ENCODE results near the gene RHOU.
"Not testable (repeated sequence)": the region's sequence is repeated elsewhere in the genome, so short reads cannot be mapped to it uniquely, and the experiment has no call there.

The RHOU gene

DNA sequence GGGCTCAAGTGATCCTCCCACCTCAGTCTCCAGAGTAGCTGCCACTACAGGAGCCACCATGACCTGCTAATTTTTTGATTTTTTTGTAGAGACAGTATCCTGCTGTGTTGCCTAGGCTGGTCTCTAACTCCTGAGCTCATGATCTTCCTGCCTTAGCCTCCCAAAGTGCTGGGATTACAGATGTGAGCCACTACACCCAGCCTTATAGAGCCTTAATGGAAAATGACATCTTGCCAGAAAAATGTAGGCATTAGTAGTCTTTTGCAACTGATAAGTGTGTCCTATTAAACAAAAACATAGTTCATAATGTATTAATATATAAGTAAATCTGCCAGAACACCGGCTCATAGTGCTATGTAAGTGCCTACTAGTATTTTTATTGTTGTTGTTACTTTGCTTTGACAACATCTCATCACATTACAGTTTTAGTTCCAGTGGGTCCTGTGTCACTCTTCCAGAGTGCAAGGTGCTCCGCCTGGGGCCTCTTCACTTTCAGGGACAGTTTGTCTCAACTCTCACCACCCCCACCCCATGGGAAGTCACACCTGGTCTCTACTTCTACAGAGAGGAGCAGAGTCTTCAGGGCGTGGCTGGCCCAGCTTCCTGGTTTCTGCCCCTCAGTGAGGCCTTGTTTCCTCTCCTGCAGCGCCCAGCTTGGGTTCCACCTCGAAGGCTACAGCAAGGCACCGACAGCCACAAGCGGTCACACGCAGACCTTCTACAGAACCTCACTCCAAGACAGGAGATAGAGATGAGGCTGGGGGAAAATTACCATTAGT lies 30.1 kb downstream of the RHOU start:
- Mint-ChIP-seq H3K4me1 (peaks cover 15% of the 10 kb centered on the region), H3K27ac (peak overlapping the region in 1 of 2 donors; percentile 65), H3K9me3 (no peaks in the 10 kb centered on the region), H3K4me3 (no peak overlapping the region), H3K27me3 (peaks cover 13% of the 10 kb centered on the region)
- DNase-seq (no peak), ATAC-seq (no peak)

- Mint-ChIP-seq H3K4me1 (peaks cover 15% of the 10 kb centered on the region), H3K27ac (no peak overlapping the region), H3K27me3 (peaks cover 13% of the 10 kb centered on the region), H3K4me3 (no peak overlapping the region), H3K9me3 (no peaks in the 10 kb centered on the region)
- DNase-seq, result no peak
- ATAC-seq, result no peak
Measured at GRCh38 chr1:228766788-228767187, 31.5 kb downstream of the RHOU start.

GRCh38 chr1:228767636-228768354 lies 32.5 kb downstream of the RHOU start:
- no peaks in the 10 kb centered on the region for H3K9me3 Mint-ChIP-seq
- ATAC-seq, result no peak
- H3K4me1 Mint-ChIP-seq, result peaks cover 15% of the 10 kb centered on the region
- peak overlapping the region in 1 of 2 donors; percentile 3 for H3K27ac Mint-ChIP-seq
- DNase-seq, result no peak
- H3K27me3 Mint-ChIP-seq, result peaks cover 13% of the 10 kb centered on the region
- no peak overlapping the region for H3K4me3 Mint-ChIP-seq

GRCh38 chr1:228768355-228769000 lies 33.2 kb downstream of the RHOU start:
- no peaks in the 10 kb centered on the region for H3K9me3 Mint-ChIP-seq
- DNase-seq (no peak), ATAC-seq (no peak)
- H3K27ac Mint-ChIP-seq, result no peak overlapping the region
- H3K4me1 Mint-ChIP-seq, result peaks cover 15% of the 10 kb centered on the region
- H3K4me3 Mint-ChIP-seq, result no peak overlapping the region
- peaks cover 13% of the 10 kb centered on the region for H3K27me3 Mint-ChIP-seq

- no peaks in the 10 kb centered on the region for H3K9me3 Mint-ChIP-seq
- H3K27me3 Mint-ChIP-seq, result peaks cover 20% of the 10 kb centered on the region
- no peak overlapping the region for H3K4me3 Mint-ChIP-seq
- peaks cover 22% of the 10 kb centered on the region for H3K4me1 Mint-ChIP-seq
- ATAC-seq (no peak), DNase-seq (no peak)
- no peak overlapping the region for H3K27ac Mint-ChIP-seq
Measured at GRCh38 chr1:228770779-228771223, 35.5 kb downstream of the RHOU start.

- Mint-ChIP-seq H3K4me3 (no peak overlapping the region), H3K9me3 (no peaks in the 10 kb centered on the region), H3K27ac (no peak overlapping the region), H3K4me1 (peaks cover 18% of the 10 kb centered on the region), H3K27me3 (peaks cover 12% of the 10 kb centered on the region)
- ATAC-seq, result no peak
- DNase-seq, result no peak
Measured at GRCh38 chr1:228772516-228773212, 37.4 kb downstream of the RHOU start.

GRCh38 chr1:228775946-228776345 lies 40.7 kb downstream of the RHOU start:
- not testable (repeated sequence) for H3K9me3 Mint-ChIP-seq, DNase-seq, H3K4me3 Mint-ChIP-seq, ATAC-seq, H3K27ac Mint-ChIP-seq, H3K27me3 Mint-ChIP-seq
- H3K4me1 Mint-ChIP-seq, result peaks cover 14% of the 10 kb centered on the region

DNA sequence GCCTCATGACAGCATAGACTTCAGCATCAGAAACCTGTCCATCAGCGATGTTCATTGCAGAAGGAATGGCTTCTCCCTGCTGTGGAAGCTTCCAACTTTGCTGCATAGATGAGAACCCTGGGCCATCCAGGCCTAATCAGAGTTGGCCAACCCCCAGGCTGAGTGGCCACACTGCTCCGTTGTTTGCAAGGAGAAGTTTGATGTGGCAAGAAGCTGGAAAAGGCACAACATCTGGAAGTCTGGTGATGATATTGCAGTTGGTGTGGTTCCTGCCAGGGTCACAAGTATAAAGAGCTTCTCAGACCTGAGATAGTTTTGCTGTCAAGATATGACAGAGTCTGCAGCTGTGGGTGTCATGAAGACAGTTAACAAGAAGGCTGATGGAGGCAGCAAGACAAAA lies 41.2 kb downstream of the RHOU start:
- H3K4me3 Mint-ChIP-seq, result no peak overlapping the region
- ATAC-seq (no peak), DNase-seq (no peak)
- peaks cover 7% of the 10 kb centered on the region for H3K27me3 Mint-ChIP-seq
- H3K27ac Mint-ChIP-seq, result no peak overlapping the region
- peaks cover 14% of the 10 kb centered on the region for H3K4me1 Mint-ChIP-seq
- H3K9me3 Mint-ChIP-seq, result no peaks in the 10 kb centered on the region

GRCh38 chr1:228777236-228777635 lies 42.0 kb downstream of the RHOU start:
- peaks cover 7% of the 10 kb centered on the region for H3K27me3 Mint-ChIP-seq
- no peak overlapping the region for H3K4me3 Mint-ChIP-seq
- ATAC-seq, result no peak
- peak overlapping the region in 1 of 2 donors; percentile 58 for H3K27ac Mint-ChIP-seq
- no peak for DNase-seq
- H3K9me3 Mint-ChIP-seq, result no peaks in the 10 kb centered on the region
- peaks cover 14% of the 10 kb centered on the region for H3K4me1 Mint-ChIP-seq

- no peak for DNase-seq
- no peak for ATAC-seq
Measured at GRCh38 chr1:228778026-228778425, 42.7 kb downstream of the RHOU start.

GRCh38 chr1:228778466-228778865 lies 43.2 kb downstream of the RHOU start:
- Mint-ChIP-seq H3K27ac (no peak overlapping the region), H3K9me3 (no peaks in the 10 kb centered on the region), H3K27me3 (peaks cover 7% of the 10 kb centered on the region), H3K4me1 (peaks cover 14% of the 10 kb centered on the region), H3K4me3 (no peak overlapping the region)
- no peak for ATAC-seq
- DNase-seq, result no peak

More at GRCh38 chr1:228778026-228778425, 42.7 kb downstream of the RHOU start:
- Mint-ChIP-seq H3K27ac (no peak overlapping the region), H3K4me1 (peaks cover 14% of the 10 kb centered on the region), H3K27me3 (peaks cover 7% of the 10 kb centered on the region), H3K4me3 (no peak overlapping the region), H3K9me3 (no peaks in the 10 kb centered on the region)

DNA sequence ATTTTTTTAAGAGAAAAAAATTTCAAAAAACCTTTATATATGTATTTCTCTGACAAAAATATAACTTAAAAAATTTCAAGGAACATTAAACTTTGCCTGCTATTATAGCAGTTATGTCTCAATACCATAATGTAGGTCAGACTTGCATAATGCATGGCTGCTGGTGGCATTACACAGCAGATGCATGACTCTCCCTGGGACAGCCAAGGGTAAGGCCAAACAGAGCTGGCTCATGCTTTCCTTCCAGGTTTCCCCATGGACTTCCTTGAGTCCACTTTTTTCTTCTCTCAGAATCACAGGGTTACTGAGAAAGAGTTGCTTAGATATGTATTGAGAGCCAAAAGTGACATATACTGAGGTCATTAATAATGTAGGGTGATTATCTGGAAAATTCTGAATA lies 43.7 kb downstream of the RHOU start:
- DNase-seq (no peak), ATAC-seq (no peak)
- H3K4me3 Mint-ChIP-seq, result no peak overlapping the region
- H3K27ac Mint-ChIP-seq, result no peak overlapping the region
- H3K9me3 Mint-ChIP-seq, result no peaks in the 10 kb centered on the region
- H3K4me1 Mint-ChIP-seq, result peaks cover 13% of the 10 kb centered on the region
- peaks cover 7% of the 10 kb centered on the region for H3K27me3 Mint-ChIP-seq

DNA sequence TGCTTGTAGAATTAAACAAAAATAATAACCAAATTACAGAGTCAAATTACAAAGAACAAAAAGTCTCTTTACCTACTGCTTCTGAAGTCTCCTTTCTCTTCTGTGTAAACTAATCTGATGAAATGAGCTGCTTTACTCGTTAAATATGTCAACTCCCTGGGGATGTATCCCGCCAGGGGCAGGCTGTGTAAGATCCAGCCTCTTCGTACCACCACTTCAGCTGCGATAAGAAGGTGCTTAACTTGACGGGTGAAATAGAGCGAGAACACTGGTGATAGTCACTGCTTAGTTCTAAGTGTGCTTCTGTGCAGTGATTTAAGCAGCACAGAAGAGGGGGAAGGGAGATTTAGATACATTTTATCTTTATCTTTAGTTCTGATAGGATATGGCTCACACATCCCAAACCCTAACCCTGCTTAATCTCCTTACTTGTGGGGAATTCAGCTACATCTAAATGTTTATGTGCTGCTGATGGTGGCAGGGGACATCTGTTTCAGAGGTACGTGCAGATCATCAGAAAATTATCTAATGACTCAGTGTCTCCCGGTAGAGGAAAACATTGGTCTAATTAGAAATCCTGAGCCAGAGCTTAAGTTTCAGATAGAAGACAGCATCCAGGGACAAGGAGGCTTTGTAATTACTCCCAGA lies 46.0 kb downstream of the RHOU start:
- no peak for ATAC-seq
- H3K27ac Mint-ChIP-seq, result no peak overlapping the region

DNA sequence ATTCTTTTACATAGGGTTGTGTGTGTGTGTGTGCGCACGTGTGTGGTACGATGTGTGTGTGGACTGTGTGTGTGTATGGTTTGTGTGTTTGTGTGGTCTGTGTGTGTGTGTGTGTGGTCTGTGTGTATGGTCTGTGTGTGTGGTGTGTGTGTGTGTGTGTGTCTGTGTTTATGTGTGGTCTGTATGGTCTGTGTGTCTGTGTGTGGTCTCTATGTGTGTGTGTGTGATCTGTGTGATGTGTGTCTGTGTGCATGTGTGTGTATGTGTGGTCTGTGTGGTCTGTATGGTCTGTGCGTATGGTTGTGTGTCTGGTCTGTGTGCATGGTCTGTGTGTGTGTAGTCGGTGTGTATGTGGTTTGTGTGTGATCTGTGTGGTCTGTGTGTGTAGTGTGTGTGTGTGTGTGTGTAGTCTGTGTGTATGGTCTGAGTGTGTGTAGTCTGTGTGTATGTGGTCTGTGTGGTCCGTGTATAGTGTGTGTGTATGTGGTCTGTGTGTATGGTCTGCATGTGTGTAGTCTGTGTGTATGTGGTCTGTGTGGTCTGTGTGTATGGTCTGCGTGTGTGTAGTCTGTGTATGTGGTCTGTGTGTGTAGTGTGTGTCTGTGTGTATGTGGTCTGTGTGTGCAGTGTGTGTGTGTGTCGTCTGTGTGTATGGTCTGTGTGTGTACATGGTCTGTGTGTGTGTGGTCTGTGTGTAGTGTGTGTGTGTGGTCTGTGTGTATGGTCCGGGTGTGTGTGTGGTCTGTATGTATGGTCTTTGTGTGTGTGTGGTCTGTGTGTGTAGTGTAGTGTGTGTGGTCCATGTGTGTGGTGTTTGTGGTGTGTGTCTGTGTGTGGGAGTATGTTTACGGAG lies 46.8 kb downstream of the RHOU start:
- DNase-seq (no peak), ATAC-seq (no peak)
- Mint-ChIP-seq H3K4me3 (no peak overlapping the region), H3K27me3 (no peaks in the 10 kb centered on the region), H3K27ac (no peak overlapping the region), H3K4me1 (no peaks in the 10 kb centered on the region), H3K9me3 (no peaks in the 10 kb centered on the region)

More for the DNA sequence above, 46.0 kb downstream of the RHOU start:
- H3K27me3 Mint-ChIP-seq, result no peaks in the 10 kb centered on the region
- no peaks in the 10 kb centered on the region for H3K9me3 Mint-ChIP-seq
- DNase-seq, result no peak
- no peaks in the 10 kb centered on the region for H3K4me1 Mint-ChIP-seq
- no peak overlapping the region for H3K4me3 Mint-ChIP-seq
